HAP-1 (cell line): ENCODE measurements around the gene USP48.

ENCODE experiments used
- DNase-seq, 2 experiments: peaks; one replicate each; pipeline ENCODE4 v3.0.0-alpha.2; 2016 to 2020; ENCODE audit warnings: low spot score in 2 of 2
- H3K27me3 ChIP-seq: fragments of 250-450 bp; sonication (Bioruptor Pico); 2 replicates; pipeline ENCODE4 v1.5.1; 2020; ENCODE audit warnings: low read depth, mild to moderate bottlenecking, moderate library complexity
- H3K36me3 ChIP-seq: fragments of 250-450 bp; sonication (Bioruptor Pico); replicated peaks from 2 replicates; pipeline ENCODE4 v1.5.1; 2020; ENCODE audit warnings: mild to moderate bottlenecking
- H3K4me1 ChIP-seq: fragments of 250-450 bp; sonication (Bioruptor Pico); 2 replicates; pipeline ENCODE4 v1.5.1; 2020; ENCODE audit warnings: mild to moderate bottlenecking
- H3K4me3 ChIP-seq: fragments of 250-450 bp; sonication (Bioruptor Pico); 2 replicates; pipeline ENCODE4 v1.5.1; 2020; ENCODE audit warnings: mild to moderate bottlenecking, moderate library complexity
- H3K9me3 ChIP-seq: fragments of 250-450 bp; sonication (Bioruptor Pico); 2 replicates; pipeline ENCODE4 v1.5.1; 2020; ENCODE audit warnings: mild to moderate bottlenecking, moderate library complexity
- in situ Hi-C: fragments of 300-500 bp; cut with MboI; formaldehyde crosslinking; loops from 3 replicates; pipeline ENCODE4 v1.14.3; 2020; ENCODE audit warnings: low sequenced_read_pairs, inconsistent platforms, mixed read lengths

USP48 gene

DNA sequence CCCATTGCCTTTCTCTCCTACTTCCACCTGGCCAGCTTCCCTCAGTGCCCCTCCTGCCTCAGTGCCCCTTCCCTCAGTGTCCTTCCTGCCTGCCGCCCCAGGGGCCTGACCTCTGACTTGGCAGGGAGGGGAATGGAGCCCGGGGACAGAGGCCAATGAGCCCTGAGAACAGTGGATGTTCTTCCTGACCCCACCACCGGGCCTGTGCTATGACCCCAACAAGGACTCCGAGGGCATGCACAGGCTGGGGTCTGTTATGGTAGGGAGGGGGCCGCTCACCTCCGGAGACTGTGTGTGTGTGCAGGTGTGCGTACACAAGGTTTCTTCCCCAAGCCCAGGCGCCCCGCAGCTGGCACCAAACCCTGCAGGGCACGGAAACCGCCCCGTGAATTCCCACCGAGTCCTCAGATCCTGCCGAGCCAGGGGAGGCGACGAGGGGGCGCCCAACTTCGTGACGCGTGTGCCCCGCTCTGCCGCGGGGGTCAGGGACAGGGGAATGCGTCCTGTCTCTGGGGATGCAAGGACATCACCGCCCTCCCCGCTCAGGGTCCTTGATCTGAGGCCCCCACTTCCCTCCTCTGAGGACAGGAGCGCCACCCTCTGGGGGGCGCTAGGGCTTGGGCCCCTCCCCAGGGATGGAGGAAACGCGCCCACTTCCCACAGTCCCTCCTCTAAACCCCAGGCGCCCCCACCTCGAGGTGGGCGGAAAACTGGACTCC lies 114.6 kb downstream of the USP48 start:
- Histone ChIP-seq H3K4me3 (peak overlapping the region; percentile 36), H3K36me3 (no peaks in the 10 kb centered on the region), H3K27me3 (no peaks in the 10 kb centered on the region), H3K4me1 (no peaks in the 10 kb centered on the region; the same call in 1 of the 2 replicates), H3K9me3 (no peaks in the 10 kb centered on the region)
- in situ Hi-C loops, result no loop called here
- DNase-seq, result no peak

DNA sequence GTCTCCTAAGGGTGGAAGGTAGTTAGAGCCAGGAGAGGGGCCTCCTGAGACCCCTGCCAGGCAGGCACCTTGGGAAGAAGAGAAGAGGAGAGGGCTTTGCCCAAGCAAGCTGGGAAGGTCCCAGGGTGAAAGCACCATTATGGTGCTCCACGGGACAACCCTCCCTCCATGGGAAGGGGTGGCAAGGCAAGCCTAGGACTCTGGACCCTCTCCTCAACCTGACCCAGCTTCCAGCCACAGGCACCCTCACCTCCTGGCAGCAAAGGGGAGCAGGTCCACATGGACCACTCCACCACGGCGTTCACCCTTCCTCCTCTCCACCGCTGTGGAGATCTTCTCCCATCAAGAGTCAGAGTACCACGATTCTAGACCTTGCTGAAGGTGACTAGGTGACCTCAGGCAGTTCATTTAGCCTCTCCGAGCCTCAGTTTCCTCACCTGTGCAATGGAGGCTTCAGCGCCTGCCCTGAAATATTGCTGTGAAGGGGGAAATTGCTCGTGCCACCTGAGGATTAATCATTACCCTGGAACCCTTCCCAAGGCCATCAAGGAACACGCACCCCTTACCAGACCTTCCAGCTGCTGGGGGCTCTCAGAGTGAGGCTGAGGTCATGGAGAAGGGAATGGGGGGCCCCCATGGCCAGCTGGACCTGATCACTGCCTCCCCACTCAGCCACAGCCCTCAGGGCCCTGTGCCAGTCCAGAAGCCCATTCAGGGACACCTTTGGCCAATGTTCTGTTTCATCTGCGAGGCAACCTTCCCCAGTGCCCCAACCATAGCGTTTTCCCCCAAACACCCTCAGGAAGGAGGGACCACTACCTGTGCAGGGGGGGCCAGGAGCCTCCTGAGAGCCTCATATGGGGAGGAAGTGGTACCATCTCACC lies 115.4 kb downstream of the USP48 start:
- Histone ChIP-seq H3K4me3 (no peak overlapping the region), H3K27me3 (no peaks in the 10 kb centered on the region), H3K4me1 (no peaks in the 10 kb centered on the region; the same call in 1 of the 2 replicates), H3K36me3 (no peaks in the 10 kb centered on the region), H3K9me3 (no peaks in the 10 kb centered on the region)
- no peak for DNase-seq
- in situ Hi-C loops, result no loop called here

DNA sequence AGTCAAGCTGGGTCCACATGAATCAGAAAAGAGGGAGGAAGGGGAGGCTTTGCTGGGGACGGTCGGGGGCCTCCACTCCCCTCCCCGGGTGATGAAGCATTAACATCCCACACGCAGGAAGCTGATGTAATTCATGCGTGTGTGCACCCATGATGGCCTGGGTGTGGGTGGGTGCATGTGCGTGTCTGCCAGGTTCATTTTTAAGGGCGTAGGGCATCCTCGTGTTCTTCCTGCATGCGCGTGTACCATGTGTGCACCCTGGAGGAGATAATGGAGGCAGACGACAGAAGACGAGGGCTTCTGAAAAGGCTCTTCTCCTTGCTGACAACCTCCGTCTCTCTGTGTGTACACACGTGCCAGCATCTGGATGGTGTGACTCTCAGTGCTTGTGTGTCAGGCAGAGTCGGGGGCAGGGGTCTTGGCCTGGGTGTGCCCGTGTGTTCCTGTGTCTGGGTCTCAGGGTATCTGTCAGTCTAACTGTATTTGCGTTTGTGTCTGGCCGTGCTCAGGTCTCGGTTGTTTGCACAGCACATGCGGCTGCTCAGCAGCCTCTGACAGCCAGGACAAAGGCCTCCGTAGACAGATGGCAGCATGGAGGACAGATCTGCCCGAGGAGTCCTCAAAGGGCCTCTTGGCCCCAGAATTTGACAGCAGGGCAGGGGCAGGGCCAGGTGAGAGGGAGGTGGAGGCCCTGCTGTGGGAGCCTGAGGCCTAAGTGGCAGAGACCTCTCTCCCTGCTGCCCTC lies 116.2 kb downstream of the USP48 start:
- Histone ChIP-seq H3K4me1 (no peaks in the 10 kb centered on the region; the same call in 1 of the 2 replicates), H3K9me3 (no peaks in the 10 kb centered on the region), H3K36me3 (no peaks in the 10 kb centered on the region), H3K27me3 (no peaks in the 10 kb centered on the region), H3K4me3 (no peak overlapping the region)
- DNase-seq, result no peak
- in situ Hi-C loops, result no loop called here

DNA sequence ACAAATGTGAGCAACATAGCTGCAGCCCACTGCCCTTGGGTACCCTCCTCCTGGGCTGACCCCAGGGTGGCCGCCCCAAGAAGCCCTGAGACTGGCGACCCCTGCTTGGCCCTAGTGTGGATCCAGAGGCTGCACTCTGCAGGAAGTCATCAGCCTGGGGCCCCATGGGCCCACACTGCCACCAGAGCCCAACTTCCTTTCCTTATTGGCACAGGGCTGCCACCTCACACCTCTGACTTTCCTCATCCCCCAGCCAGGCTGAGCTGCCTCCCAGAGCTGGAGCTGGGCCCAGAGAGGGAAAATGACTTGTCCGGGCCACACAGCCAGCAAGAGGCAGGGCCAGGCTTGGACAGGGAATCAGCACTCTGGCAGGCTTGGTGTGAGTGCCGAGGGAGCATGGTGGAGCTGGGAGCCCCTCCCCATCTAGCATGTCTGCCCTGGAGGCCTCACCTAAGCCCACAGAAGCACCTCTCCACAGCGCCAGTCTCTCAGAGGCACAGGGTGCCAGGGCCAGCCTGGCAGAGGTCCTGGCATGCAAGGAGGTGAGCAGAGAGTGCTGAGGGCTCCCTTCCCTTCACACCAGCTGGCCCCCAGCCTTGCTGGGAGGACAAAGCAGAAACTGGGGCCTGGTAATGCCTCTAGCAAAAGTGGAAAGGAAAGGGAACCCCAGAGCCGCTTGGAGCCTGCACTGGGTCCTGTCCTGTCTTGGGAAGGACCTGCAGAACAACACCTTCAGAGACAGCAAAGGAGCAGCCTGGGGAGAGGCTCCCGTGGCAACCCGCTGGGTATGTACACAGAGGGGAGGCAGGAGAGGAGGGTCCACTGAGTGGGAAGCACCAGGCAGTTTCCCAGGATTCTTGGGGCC lies 117.0 kb downstream of the USP48 start:
- Histone ChIP-seq H3K36me3 (no peaks in the 10 kb centered on the region), H3K4me1 (no peaks in the 10 kb centered on the region; the same call in 1 of the 2 replicates), H3K27me3 (no peaks in the 10 kb centered on the region), H3K4me3 (no peak overlapping the region), H3K9me3 (no peaks in the 10 kb centered on the region)
- in situ Hi-C loops, result no loop called here
- DNase-seq, result no peak

DNA sequence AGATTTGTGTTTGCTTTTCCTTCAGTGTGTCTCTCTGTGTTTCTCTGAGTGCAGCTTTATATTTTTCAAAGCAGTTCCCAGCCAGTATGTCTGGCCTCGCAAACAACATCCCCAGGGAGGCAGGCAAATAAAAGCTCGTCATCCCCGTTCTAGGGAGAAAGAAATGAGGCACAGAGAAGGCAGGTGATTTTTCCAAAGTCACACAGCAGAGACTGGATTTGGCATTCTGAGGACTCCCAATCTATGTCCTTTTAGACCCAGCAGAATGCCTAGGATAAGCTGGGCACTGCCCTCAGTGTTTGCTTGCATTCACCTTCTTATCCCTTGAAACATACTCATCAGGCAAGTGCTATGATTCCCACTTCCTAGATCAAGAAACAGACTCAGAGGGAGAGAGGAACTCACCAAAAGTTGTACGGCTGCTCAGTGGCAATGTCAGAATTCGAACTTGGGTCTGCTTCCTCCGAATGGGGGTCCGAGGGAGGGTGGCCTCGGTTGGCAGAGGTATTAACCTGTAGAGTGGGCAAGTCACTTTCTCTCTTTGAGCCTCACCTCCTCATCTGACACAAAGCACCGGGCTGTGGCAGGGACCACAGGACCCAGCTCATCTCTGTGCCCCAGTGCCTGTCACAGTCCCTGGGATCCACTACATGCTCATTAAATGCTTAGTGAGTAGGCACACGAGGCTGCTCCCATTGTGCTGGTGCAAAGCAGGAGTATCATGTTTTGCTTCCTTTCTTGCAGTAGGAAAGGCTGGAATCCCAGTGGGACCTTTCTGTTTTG lies 118.0 kb downstream of the USP48 start:
- in situ Hi-C loops, result no loop called here
- Histone ChIP-seq H3K4me1 (no peaks in the 10 kb centered on the region; the same call in 1 of the 2 replicates), H3K27me3 (no peaks in the 10 kb centered on the region), H3K36me3 (no peaks in the 10 kb centered on the region), H3K4me3 (no peak overlapping the region), H3K9me3 (no peaks in the 10 kb centered on the region; the same call in 1 of the 2 replicates)
- DNase-seq, result no peak

DNA sequence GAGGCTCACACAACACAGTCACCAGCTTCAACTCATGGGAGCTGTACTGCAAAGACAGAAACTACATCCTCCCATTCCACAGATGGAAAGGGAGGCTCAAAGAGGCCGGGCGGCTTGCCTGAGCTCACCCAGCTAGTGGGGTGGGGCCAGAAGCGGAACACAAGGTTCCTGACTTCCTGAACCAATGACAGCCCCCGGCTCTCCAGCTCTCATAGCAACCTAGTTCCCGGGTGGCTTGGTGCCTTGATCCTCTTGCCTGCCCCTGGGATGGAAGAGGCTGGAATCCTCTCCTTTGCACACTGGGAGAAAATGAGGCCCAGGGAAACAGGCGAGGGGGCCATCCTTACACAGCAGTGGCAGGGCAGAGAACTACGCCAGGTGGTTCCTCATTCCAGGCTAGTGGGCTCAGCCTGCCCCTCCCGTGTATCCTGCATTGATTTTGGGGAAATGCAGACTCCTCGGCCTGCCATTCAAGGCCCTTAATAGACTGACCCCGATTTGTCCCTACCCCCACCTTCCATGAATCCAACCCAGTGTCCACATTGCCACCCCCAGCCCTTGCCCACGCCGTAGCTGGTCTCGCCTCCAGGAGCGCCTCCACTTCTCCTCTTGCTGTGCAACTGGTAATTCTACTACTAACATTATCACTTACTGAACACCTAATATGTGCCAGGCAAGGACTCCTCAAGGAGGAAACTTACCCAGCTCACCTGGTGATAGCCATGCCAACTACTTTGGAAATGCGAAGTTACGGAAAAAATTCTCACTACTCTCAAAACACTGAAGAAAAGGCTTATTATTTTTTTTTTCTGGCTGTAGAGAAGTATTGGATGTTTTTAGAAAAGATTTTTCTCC lies 118.8 kb downstream of the USP48 start:
- Histone ChIP-seq H3K4me3 (no peak overlapping the region), H3K4me1 (no peaks in the 10 kb centered on the region; the same call in 1 of the 2 replicates), H3K36me3 (no peaks in the 10 kb centered on the region), H3K9me3 (no peaks in the 10 kb centered on the region; the same call in 1 of the 2 replicates), H3K27me3 (no peaks in the 10 kb centered on the region)
- in situ Hi-C loops, result no loop called here
- DNase-seq, result no peak

DNA sequence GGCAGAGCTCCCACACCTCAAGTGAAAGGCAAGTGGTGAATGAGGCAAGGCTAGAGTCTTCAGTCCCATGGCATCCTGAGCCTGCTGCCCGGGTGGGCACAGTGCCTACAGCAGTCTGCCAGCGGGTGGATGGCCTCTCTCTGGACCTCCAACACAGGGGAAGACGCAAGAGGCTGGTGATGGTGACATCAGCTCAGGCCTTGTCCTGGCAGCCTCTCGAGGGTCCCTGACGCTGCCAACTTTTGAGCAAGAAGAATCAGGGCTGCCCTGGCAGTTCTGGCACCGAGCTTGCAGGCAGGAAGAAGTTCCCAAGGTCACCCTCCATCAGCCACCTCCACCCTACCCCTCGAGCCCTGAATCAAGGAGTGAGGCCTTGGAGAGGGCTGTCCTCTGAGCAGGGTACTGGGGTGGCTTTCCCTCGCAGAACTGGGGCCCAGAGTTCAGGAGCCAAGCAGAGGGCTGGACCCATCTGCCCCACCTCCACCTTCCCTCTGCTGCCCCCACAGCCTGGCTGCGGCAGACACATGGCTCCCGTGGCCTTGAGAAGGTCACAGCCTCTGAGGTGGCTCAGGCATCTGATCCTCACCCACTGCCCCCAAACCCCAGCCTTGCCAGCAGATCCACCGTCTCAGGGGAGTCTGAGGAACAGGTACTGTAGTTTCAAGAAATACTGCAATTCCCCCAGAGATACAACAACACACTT lies 119.5 kb downstream of the USP48 start:
- Histone ChIP-seq H3K27me3 (no peaks in the 10 kb centered on the region), H3K4me1 (no peaks in the 10 kb centered on the region; the same call in 1 of the 2 replicates), H3K36me3 (no peaks in the 10 kb centered on the region), H3K4me3 (no peak overlapping the region), H3K9me3 (no peaks in the 10 kb centered on the region; the same call in 1 of the 2 replicates)
- in situ Hi-C loops, result no loop called here
- DNase-seq, result no peak

DNA sequence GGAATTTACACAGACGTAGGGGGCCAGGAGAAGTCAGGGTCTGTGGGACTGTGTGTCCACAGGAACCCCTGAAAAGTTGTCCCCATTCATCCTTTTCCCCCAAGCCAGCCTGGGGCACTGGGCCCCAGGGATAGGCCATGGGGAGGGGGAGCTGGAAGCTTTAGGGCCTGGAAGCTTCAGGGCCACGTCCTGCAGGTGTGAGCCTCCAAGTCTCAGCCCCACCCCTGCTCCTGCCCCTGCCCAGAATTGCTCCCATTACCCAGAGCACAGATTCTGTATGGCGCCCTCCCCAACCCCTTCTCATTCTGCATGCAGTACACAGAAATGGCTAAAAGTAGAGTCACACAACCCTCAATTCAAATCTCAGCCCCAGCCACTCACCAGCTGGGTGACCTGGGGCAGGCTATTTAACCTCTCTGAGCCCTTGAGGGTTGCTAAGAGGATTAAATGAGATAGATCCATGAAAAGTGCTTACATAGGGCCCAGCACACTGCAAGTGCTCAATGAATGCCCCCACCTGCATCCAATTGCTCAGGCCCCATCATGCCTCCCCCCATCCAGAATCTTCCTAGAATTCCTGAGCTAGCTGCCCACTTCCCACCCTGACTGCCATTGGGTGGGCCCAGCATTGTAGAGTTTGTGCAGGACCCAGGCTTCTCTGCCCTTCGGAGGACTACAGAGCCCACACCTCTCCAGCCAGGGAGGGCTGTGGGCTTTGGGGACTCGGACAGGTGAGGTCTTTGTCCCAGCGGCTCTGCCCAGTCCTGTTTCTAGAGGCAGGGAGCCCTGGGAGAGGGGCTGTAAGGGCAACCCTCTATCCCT lies 120.3 kb downstream of the USP48 start:
- no peak for DNase-seq
- Histone ChIP-seq H3K4me3 (no peak overlapping the region), H3K36me3 (no peaks in the 10 kb centered on the region), H3K9me3 (no peaks in the 10 kb centered on the region; the same call in 1 of the 2 replicates), H3K27me3 (no peaks in the 10 kb centered on the region), H3K4me1 (no peaks in the 10 kb centered on the region; the same call in 1 of the 2 replicates)
- in situ Hi-C loops, result no loop called here

DNA sequence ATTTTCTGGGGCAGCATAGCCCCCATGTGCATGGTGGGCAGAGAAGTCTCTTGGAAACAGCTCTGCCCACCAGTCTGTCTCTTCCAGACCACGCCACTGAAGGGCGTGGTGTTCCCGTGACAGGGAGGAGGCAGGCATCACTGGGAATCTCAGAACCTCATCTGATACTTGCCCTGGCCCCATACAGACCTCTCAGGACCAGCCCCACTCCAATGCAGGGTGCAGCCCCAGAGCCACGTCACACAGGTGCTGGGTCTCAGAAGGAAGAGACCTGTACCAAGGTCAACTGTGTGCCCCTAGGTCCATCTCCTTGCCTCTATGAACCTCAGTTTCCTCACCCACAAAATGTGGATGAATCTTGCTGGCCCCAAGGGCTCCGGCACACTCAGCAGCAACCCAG lies 121.1 kb downstream of the USP48 start:
- H3K9me3 ChIP-seq, result no peaks in the 10 kb centered on the region; the same call in 1 of the 2 replicates
- no peaks in the 10 kb centered on the region for H3K27me3 ChIP-seq
- H3K4me3 ChIP-seq, result no peak overlapping the region
- H3K36me3 ChIP-seq, result no peaks in the 10 kb centered on the region
- no peak for DNase-seq
- H3K4me1 ChIP-seq, result no peaks in the 10 kb centered on the region; the same call in 1 of the 2 replicates
- in situ Hi-C loops, result no loop called here

DNA sequence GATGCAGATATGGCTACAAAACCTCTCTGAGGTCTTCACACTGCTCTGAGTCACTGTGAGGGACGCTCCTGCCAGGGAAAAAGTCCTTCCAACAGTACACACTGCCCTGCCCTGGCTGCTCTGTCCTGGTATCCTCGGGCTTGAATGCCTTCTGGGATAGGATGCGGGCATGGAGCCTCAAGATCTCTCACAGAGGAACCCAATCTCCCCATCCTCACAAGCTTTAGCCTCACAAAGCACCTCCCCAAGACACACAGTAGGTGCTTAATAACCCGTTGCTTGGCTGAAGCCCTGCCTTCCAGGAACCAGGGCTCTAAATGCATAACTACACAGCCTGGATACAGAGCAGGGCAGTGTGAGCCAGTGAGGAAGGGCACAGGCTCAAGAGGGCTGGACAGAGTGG lies 123.0 kb downstream of the USP48 start:
- DNase-seq, result no peak
- no peaks in the 10 kb centered on the region for H3K36me3 ChIP-seq
- no peaks in the 10 kb centered on the region for H3K27me3 ChIP-seq
- no peaks in the 10 kb centered on the region; the same call in 1 of the 2 replicates for H3K4me1 ChIP-seq
- H3K4me3 ChIP-seq, result no peak overlapping the region
- in situ Hi-C loops, result no loop called here
- H3K9me3 ChIP-seq, result no peaks in the 10 kb centered on the region; the same call in 1 of the 2 replicates
